Muscle layer of duodenum (tissue), 2 donors: Measurements from ENCODE around the gene SPOCK1.
"Not testable (repeated sequence)": the region's sequence is repeated elsewhere in the genome, so short reads cannot be mapped to it uniquely, and the experiment has no call there.

ENCODE experiments used
- H3K27ac ChIP-seq: one replicate; pipeline ENCODE4 v1.7.0; 2013; ENCODE audit warnings: mild to moderate bottlenecking, low read length
- H3K27me3 ChIP-seq: one replicate; pipeline ENCODE4 v1.7.0; 2013; ENCODE audit warnings: low read depth, mild to moderate bottlenecking, control low read depth, low read length
- H3K36me3 ChIP-seq, 2 donors: one replicate each; pipeline ENCODE4 v1.7.0; 2013; ENCODE audit warnings: low read length in 2 of 2, control low read depth in 1 of 2, mild to moderate bottlenecking in 1 of 2; ENCODE audit not compliant: insufficient read depth in 2 of 2, control insufficient read depth in 1 of 2
- H3K4me1 ChIP-seq, 2 donors: one replicate each; pipeline ENCODE4 v1.7.0; 2013; ENCODE audit warnings: low read length in 2 of 2, mild to moderate bottlenecking in 2 of 2, control low read depth in 1 of 2, moderate library complexity in 1 of 2; ENCODE audit not compliant: insufficient read depth in 2 of 2, control insufficient read depth in 1 of 2
- H3K4me3 ChIP-seq, 2 donors: one replicate each; pipeline ENCODE4 v1.7.0; 2013; ENCODE audit warnings: low read length in 2 of 2, low read depth in 1 of 2, mild to moderate bottlenecking in 1 of 2
- H3K9me3 ChIP-seq, 2 donors: one replicate each; pipeline ENCODE4 v1.7.0; 2013; ENCODE audit warnings: low read length in 2 of 2, control low read depth in 1 of 2, mild to moderate bottlenecking in 1 of 2; ENCODE audit not compliant: control insufficient read depth in 1 of 2
- donor health status: healthy.

The SPOCK1 gene

GRCh38 chr5:137395011-137395755, 103.9 kb downstream of the SPOCK1 start:
- H3K4me3 ChIP-seq, result no peak overlapping the region
- H3K4me1 ChIP-seq, result no peaks in the 10 kb centered on the region
- H3K36me3 ChIP-seq, result no peaks in the 10 kb centered on the region
- H3K9me3 ChIP-seq, result peaks cover 0 to 5% of the 10 kb centered on the region in 2 donors
- no peak overlapping the region for H3K27ac ChIP-seq
- no peaks in the 10 kb centered on the region for H3K27me3 ChIP-seq

GRCh38 chr5:137394380-137394779, 104.7 kb downstream of the SPOCK1 start:
- H3K4me3 ChIP-seq, result no peak overlapping the region
- H3K27ac ChIP-seq, result no peak overlapping the region
- H3K4me1 ChIP-seq, result no peaks in the 10 kb centered on the region
- peaks cover 0 to 5% of the 10 kb centered on the region in 2 donors for H3K9me3 ChIP-seq
- no peaks in the 10 kb centered on the region for H3K36me3 ChIP-seq
- H3K27me3 ChIP-seq, result no peaks in the 10 kb centered on the region

GRCh38 chr5:137393196-137393993, 105.7 kb downstream of the SPOCK1 start:
- Histone ChIP-seq H3K9me3 (peaks cover 0 to 5% of the 10 kb centered on the region in 2 donors), H3K36me3 (no peaks in the 10 kb centered on the region), H3K27me3 (no peaks in the 10 kb centered on the region), H3K4me1 (no peaks in the 10 kb centered on the region), H3K4me3 (no peak overlapping the region), H3K27ac (no peak overlapping the region)

GRCh38 chr5:137392261-137392660, 106.9 kb downstream of the SPOCK1 start:
- Histone ChIP-seq H3K9me3 (peaks cover 0 to 5% of the 10 kb centered on the region in 2 donors), H3K4me3 (no peak overlapping the region), H3K36me3 (no peaks in the 10 kb centered on the region), H3K4me1 (no peaks in the 10 kb centered on the region), H3K27ac (no peak overlapping the region), H3K27me3 (no peaks in the 10 kb centered on the region)

- not testable (repeated sequence) for H3K27ac ChIP-seq, H3K27me3 ChIP-seq, H3K36me3 ChIP-seq, H3K9me3 ChIP-seq, H3K4me3 ChIP-seq, H3K4me1 ChIP-seq
These were observed 108.1 kb downstream of the SPOCK1 start for GRCh38 chr5:137391044-137391443.

- Histone ChIP-seq H3K4me1 (no peaks in the 10 kb centered on the region), H3K36me3 (no peaks in the 10 kb centered on the region), H3K27me3 (no peaks in the 10 kb centered on the region), H3K27ac (no peak overlapping the region), H3K4me3 (no peak overlapping the region), H3K9me3 (peaks cover 0 to 12% of the 10 kb centered on the region in 2 donors)
These were observed 110.1 kb downstream of the SPOCK1 start for GRCh38 chr5:137389042-137389441.

GRCh38 chr5:137385064-137385463, 114.1 kb downstream of the SPOCK1 start:
- H3K36me3 ChIP-seq, result no peaks in the 10 kb centered on the region
- no peaks in the 10 kb centered on the region for H3K4me1 ChIP-seq
- peaks cover 0 to 7% of the 10 kb centered on the region in 2 donors for H3K9me3 ChIP-seq
- no peaks in the 10 kb centered on the region for H3K27me3 ChIP-seq
- no peak overlapping the region for H3K27ac ChIP-seq
- H3K4me3 ChIP-seq, result no peak overlapping the region

GRCh38 chr5:137383909-137384308, 115.2 kb downstream of the SPOCK1 start:
- Histone ChIP-seq H3K4me3 (no peak overlapping the region), H3K4me1 (no peaks in the 10 kb centered on the region), H3K27ac (no peak overlapping the region), H3K9me3 (peaks cover 0 to 7% of the 10 kb centered on the region in 2 donors), H3K27me3 (no peaks in the 10 kb centered on the region), H3K36me3 (no peaks in the 10 kb centered on the region)

- Histone ChIP-seq H3K27me3 (no peaks in the 10 kb centered on the region), H3K4me3 (no peak overlapping the region), H3K36me3 (no peaks in the 10 kb centered on the region), H3K9me3 (peaks cover 0 to 7% of the 10 kb centered on the region in 2 donors), H3K27ac (no peak overlapping the region), H3K4me1 (no peaks in the 10 kb centered on the region)
These were observed 117.6 kb downstream of the SPOCK1 start for GRCh38 chr5:137381555-137381954.

GRCh38 chr5:137379555-137380286, 119.4 kb downstream of the SPOCK1 start:
- Histone ChIP-seq H3K27ac (no peak overlapping the region), H3K4me1 (no peaks in the 10 kb centered on the region), H3K4me3 (no peak overlapping the region), H3K9me3 (no peaks in the 10 kb centered on the region), H3K27me3 (no peaks in the 10 kb centered on the region), H3K36me3 (no peaks in the 10 kb centered on the region)
